Adrenal gland (tissue), 5 donors: ENCODE results near the gene RGS9.

Experiments used
- CTCF ChIP-seq, 6 experiments: fragments of 450-650 bp in 4 of 6; fragments of 200-600 bp in 2 of 6; sonication (generic) in 1 of 6; IDR thresholded peaks; 1 replicate in 5 of 6; 2 replicates in 1 of 6; pipeline versions ENCODE4 v1.5.1 to v1.8.0; 2016 to 2021; ENCODE audit warnings: antibody characterized with exemption in 6 of 6, mild to moderate bottlenecking in 2 of 6, moderate library complexity in 1 of 6
- POLR2A ChIP-seq, 2 donors: fragments of 450-650 bp; IDR thresholded peaks; one replicate each; pipeline ENCODE4 v1.6.1; 2017; ENCODE audit warnings: antibody characterized with exemption in 2 of 2, mild to moderate bottlenecking in 2 of 2, moderate library complexity in 1 of 2
- donor health status: DM: no; HTN: no; CAD: no.

DNA sequence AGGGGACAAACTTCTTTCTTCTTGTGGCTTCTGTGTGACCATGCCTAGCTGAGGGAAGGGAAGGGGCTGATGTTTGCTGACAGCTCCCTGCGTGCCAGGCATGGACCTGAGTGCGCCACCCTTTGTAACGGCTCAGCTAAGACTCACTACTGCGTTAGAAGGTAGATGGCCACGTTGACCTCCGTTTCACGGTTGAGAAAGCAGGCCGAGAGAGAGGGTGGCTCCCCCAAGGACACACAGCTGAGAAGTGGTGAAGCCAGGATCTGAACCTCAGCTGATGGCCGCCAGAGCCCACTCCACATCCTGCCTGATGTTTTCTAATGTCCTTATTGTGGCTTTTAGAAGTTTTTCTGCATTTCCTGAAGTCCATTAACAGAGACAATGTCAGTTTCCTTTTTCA is 45.1 kb downstream of the RGS9 start:
- no peak for TF ChIP-seq POLR2A (IDR thresholded peaks at IDR 0.05)
- no peak for TF ChIP-seq CTCF (IDR thresholded peaks at IDR 0.05)
